Caco-2 (cell line): ENCODE results near the gene NXPH2. TPM values are rescaled to one million over a fixed set of nuclear protein-coding genes. Genes with fewer than 3 reads are reported as not detected.

Experiments
- BruUV-seq: library from RNA; stranded (reverse); fragments of 400-500 nt; replicated peaks from 2 replicates; lab custom pipeline; 2021; lab: Mats Ljungman, UMichigan
- CTCF ChIA-PET: fragments of 300-600 bp; sonication (Branson Sonifier 250); formaldehyde crosslinking; loops from one replicate; lab custom pipeline; 2022; ENCODE audit warnings: antibody characterized with exemption; lab: Charles Lee
- POLR2A ChIA-PET: fragments of 300-600 bp; sonication (Branson Sonifier 250); formaldehyde crosslinking; loops from one replicate; lab custom pipeline; 2022; ENCODE audit warnings: antibody characterized with exemption; lab: Charles Lee
- DNase-seq, 2 experiments: peaks; one replicate each; pipeline versions ENCODE4 v3.0.0 to v3.0.0-alpha.2; 2020 to 2022
- H3K27me3 ChIP-seq: replicated peaks from 2 replicates; pipeline ENCODE4 v1.6.0; 2011; ENCODE audit warnings: low read length; ENCODE audit not compliant: control insufficient read depth, insufficient read depth
- H3K36me3 ChIP-seq: 2 replicates; pipeline ENCODE4 v1.5.1; 2011; ENCODE audit warnings: low read length; ENCODE audit not compliant: control insufficient read depth, insufficient read depth
- H3K4me1 ChIP-seq: fragments of 250-450 bp; sonication (Bioruptor Pico); 2 replicates; pipeline ENCODE4 v1.5.1; 2020; ENCODE audit warnings: mild to moderate bottlenecking
- H3K4me3 ChIP-seq: 2 replicates; pipeline ENCODE4 v1.5.1; 2011; ENCODE audit warnings: low read depth, mild to moderate bottlenecking, control low read depth, low read length
- H3K9me3 ChIP-seq: fragments of 250-450 bp; sonication (Bioruptor Pico); 2 replicates; pipeline ENCODE4 v1.5.1; 2020; ENCODE audit warnings: mild to moderate bottlenecking, moderate library complexity
- H3K27ac Mint-ChIP-seq: one replicate; pipeline ENCODE4 v1.8.0; 2022; ENCODE audit warnings: mixed read lengths; ENCODE audit not compliant: unreplicated experiment
- H3K27me3 Mint-ChIP-seq: one replicate; pipeline ENCODE4 v1.8.0; 2022; ENCODE audit warnings: mixed read lengths; ENCODE audit not compliant: insufficient read depth, unreplicated experiment
- H3K36me3 Mint-ChIP-seq: one replicate; pipeline ENCODE4 v1.8.0; 2022; ENCODE audit warnings: mild to moderate bottlenecking, mixed read lengths; ENCODE audit not compliant: insufficient read depth, unreplicated experiment
- H3K4me1 Mint-ChIP-seq: one replicate; pipeline ENCODE4 v1.8.0; 2022; ENCODE audit warnings: low read depth, mixed read lengths; ENCODE audit not compliant: unreplicated experiment
- H3K4me3 Mint-ChIP-seq: one replicate; pipeline ENCODE4 v1.8.0; 2022; ENCODE audit warnings: mild to moderate bottlenecking, moderate library complexity, mixed read lengths; ENCODE audit not compliant: unreplicated experiment
- H3K9me3 Mint-ChIP-seq: one replicate; pipeline ENCODE4 v1.8.0; 2022; ENCODE audit warnings: mixed read lengths; ENCODE audit not compliant: unreplicated experiment
- intact Hi-C: fragments of 100-400 bp; cut with micrococcal nuclease; formaldehyde crosslinking; loops from one replicate; pipeline ENCODE4 v1.10.0; 2022; ENCODE audit not compliant: unreplicated experiment
- total RNA-seq: library from RNA; stranded (reverse); gene quantifications from 2 replicates; pipeline ENCODE4 v1.2.3, GENCODE V29; 2022
- TF ChIP-seq, protein P1 (sequence below), 2 experiments: fragments of 200-600 bp in 1 of 2; IDR thresholded peaks; 1 replicate in 1 of 2; 2 replicates in 1 of 2; pipeline versions ENCODE4 v1.5.1 to v1.8.0; 2011 to 2022; ENCODE audit warnings: antibody characterized with exemption in 1 of 2, control low read depth in 1 of 2, inconsistent platforms in 1 of 2, low read depth in 1 of 2, low read length in 1 of 2, mild to moderate bottlenecking in 1 of 2, moderate library complexity in 1 of 2; ENCODE audit not compliant: insufficient read depth in 1 of 2, severe bottlenecking in 1 of 2, unreplicated experiment in 1 of 2

The NXPH2 gene
- total RNA-seq, 1 experiment from 2014 or later: not detected

DNA sequence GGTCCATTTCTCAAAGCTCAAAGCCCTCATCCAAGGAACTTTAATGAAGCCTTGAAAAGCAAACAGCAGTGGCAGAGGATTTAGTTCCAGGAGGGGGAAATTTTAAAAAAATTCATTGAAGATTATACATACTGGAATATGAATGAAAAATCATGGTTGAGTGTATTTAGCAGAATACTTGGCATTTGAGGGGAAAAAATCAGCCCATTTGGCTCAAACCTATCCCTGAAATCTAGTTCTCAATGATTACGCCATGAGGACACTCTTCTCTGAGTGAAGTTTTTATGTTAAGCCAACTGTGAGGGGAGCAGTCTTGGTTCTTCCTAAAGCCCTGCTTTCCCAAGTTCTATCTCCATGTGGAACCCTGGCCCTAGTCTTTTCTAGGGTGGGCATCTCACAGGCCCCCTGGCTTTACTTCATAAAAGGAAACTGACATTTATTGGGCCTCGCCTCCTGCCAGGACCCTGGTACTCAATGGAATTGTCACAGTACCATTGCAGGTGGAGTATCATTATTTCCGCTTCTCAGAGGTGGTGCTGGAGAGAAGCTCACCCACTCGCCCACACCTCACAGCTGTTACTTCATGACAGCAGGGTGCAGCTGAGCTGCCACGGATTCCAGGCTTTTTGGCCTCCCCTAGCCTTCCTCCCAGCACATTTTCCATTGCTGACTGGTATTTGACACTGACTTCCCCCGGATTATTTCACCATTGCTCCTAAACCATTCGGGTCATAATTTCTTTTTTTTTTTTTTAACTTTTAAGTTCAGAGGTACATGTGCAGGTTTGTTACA is 56.8 kb downstream of the NXPH2 start:
- no peaks in the 10 kb centered on the region for H3K36me3 Mint-ChIP-seq
- no peaks in the 10 kb centered on the region for H3K27me3 Mint-ChIP-seq
- no peak for DNase-seq
- Histone ChIP-seq H3K4me3 (no peak overlapping the region), H3K4me1 (peaks cover 36% of the 10 kb centered on the region), H3K27me3 (no peaks in the 10 kb centered on the region), H3K9me3 (no peaks in the 10 kb centered on the region), H3K36me3 (no peaks in the 10 kb centered on the region)
- CTCF ChIA-PET: no interaction called here
- POLR2A ChIA-PET: no interaction called here
- peaks cover 36% of the 10 kb centered on the region for H3K4me1 Mint-ChIP-seq
- peaks cover 13% of the 10 kb centered on the region for H3K9me3 Mint-ChIP-seq
- BruUV-seq: no TSS peak
- no peak overlapping the region for H3K4me3 Mint-ChIP-seq
- TF ChIP-seq, protein P1, sequence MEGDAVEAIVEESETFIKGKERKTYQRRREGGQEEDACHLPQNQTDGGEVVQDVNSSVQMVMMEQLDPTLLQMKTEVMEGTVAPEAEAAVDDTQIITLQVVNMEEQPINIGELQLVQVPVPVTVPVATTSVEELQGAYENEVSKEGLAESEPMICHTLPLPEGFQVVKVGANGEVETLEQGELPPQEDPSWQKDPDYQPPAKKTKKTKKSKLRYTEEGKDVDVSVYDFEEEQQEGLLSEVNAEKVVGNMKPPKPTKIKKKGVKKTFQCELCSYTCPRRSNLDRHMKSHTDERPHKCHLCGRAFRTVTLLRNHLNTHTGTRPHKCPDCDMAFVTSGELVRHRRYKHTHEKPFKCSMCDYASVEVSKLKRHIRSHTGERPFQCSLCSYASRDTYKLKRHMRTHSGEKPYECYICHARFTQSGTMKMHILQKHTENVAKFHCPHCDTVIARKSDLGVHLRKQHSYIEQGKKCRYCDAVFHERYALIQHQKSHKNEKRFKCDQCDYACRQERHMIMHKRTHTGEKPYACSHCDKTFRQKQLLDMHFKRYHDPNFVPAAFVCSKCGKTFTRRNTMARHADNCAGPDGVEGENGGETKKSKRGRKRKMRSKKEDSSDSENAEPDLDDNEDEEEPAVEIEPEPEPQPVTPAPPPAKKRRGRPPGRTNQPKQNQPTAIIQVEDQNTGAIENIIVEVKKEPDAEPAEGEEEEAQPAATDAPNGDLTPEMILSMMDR (IDR thresholded peaks at IDR 0.05; ENCODE audit: insufficient read depth in 1 of 2, low read depth in 1 of 2, low read length in 1 of 2, severe bottlenecking in 1 of 2, unreplicated experiment in 1 of 2): no peak
- intact Hi-C loops: loop anchor here (10.0 kb wide), 3 partner anchors 449 to 799 kb away; no protein-coding TSS in a partner anchor
- H3K27ac Mint-ChIP-seq: peak overlapping the region; percentile 46

DNA sequence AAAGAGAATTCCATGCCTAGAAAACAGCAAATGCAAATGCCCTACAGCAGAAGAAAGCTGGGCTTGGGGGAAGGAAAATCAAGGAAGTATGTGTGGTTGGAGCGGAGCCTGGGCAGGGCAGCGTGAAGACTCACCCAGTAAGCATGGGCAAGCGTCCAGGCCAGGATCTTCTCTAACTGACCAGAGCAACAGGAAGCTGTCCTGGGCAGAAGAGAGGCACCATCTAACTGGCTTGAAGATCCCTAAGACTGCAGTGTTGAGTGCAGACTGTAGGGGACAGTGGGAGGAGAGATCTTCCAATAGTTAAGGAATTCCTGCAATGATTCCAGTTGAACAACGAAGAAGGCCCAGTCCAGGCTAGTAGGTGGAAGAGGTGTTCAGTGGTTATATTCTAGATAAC is 57.9 kb downstream of the NXPH2 start:
- Mint-ChIP-seq H3K36me3 (no peaks in the 10 kb centered on the region), H3K4me3 (no peak overlapping the region), H3K27me3 (no peaks in the 10 kb centered on the region), H3K9me3 (peaks cover 22% of the 10 kb centered on the region), H3K27ac (no peak overlapping the region), H3K4me1 (peaks cover 41% of the 10 kb centered on the region)
- no peak for DNase-seq
- Histone ChIP-seq H3K4me1 (peaks cover 36% of the 10 kb centered on the region), H3K4me3 (no peak overlapping the region), H3K9me3 (no peaks in the 10 kb centered on the region), H3K27me3 (no peaks in the 10 kb centered on the region), H3K36me3 (no peaks in the 10 kb centered on the region)
- BruUV-seq: no TSS peak
- CTCF ChIA-PET: no interaction called here
- POLR2A ChIA-PET: no interaction called here
- intact Hi-C loops: loop anchor here (10.0 kb wide), 3 partner anchors 448 to 798 kb away; no protein-coding TSS in a partner anchor
- TF ChIP-seq, protein P1 (IDR thresholded peaks at IDR 0.05; ENCODE audit: insufficient read depth in 1 of 2, low read depth in 1 of 2, low read length in 1 of 2, severe bottlenecking in 1 of 2, unreplicated experiment in 1 of 2): no peak

DNA sequence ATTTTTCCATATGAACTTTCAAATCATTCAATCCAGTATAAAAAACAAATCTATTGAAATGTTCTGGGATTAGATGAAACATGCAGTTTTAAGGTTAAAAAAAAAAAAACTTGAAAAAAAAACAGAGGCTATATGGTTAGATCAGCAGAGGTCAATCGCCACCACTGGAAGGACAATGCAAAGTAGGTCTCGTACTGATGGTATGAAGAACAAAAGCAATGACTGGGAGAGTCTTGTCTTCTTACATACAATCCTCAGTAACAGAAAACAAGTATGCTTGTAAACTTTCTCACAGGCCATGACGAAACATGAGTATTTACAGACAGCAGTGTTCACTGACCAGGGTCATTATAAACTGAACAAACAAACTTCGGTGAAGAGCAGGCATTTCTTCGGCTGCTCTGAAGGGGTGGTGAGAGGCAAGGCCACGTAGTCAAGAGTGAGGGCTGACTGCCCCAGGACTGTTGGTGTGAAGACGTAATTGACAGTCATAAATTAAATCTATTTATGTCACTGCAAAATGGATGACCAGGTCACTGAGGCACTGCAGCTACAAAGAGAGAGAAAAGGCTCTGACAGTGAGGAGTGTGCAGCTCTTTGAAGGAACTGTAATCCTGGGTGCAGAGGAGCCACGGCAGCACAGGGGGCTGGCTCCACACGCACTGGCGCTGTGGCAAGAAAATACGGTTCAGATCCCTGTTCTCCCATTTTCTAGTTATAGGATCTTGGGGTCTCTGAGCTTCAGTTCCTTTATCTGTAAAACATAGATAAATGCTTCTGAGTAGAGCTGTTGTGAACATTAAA is 60.0 kb downstream of the NXPH2 start:
- Histone ChIP-seq H3K36me3 (no peaks in the 10 kb centered on the region), H3K27me3 (no peaks in the 10 kb centered on the region), H3K9me3 (no peaks in the 10 kb centered on the region), H3K4me1 (peaks cover 25% of the 10 kb centered on the region), H3K4me3 (no peak overlapping the region)
- no peak overlapping the region for H3K4me3 Mint-ChIP-seq
- H3K27ac Mint-ChIP-seq: peak overlapping the region; percentile 27
- intact Hi-C loops: loop anchor here (10.0 kb wide), 3 partner anchors 445 to 795 kb away; no protein-coding TSS in a partner anchor
- H3K27me3 Mint-ChIP-seq: no peaks in the 10 kb centered on the region
- H3K4me1 Mint-ChIP-seq: peaks cover 41% of the 10 kb centered on the region
- DNase-seq: peak in 1 of 2 experiments; percentile 15
- H3K9me3 Mint-ChIP-seq: peaks cover 22% of the 10 kb centered on the region
- BruUV-seq: no TSS peak
- no peaks in the 10 kb centered on the region for H3K36me3 Mint-ChIP-seq
- TF ChIP-seq, protein P1 (IDR thresholded peaks at IDR 0.05; ENCODE audit: insufficient read depth in 1 of 2, low read depth in 1 of 2, low read length in 1 of 2, severe bottlenecking in 1 of 2, unreplicated experiment in 1 of 2): no peak
- ChIA-PET POLR2A (no interaction called here), CTCF (interaction anchor here (0.5 kb wide), 1 partner anchor 1044 kb away, joined by 3 read pairs; no protein-coding TSS in a partner anchor)
